ENCODE data around the gene RABL3.
"Not testable (repeated sequence)": the region's sequence is repeated elsewhere in the genome, so short reads cannot be mapped to it uniquely, and the experiment has no call there.

RABL3 gene

DNA sequence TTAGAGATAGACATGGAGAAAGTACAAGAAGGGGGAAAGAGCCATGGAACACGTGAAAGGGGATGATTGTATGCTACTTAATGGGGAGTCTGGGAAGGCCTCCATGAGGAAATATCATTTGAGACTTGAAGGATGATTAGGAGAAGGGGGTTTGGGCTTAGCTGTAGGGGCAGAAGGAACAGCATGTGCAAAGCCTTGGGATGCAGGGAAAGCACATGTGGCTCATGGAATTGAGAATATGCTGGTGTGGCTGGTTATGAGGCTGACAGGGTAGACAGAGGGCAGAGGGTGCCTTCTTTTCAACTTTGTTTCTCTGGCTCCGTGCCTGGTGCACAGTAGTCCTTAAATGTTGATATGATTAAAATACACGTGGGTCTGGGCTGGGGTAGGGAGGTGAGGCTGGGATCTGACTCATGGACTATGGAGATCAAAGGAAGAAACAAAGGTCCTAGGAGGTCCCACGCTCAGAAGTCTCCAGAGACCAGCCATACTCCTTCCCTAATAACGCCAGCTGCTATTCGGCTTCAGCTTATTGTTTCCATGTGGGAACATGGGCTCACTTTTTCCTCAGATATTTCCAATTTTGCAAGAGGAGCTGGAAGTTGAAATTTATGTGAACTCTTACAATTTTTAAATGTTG is 1.4 kb upstream of the RABL3 start:
- no peak for DNase-seq

- DNase-seq = no peak
These were observed 591 bp upstream of the RABL3 start for GRCh38 chr3:120742849-120743365.

DNA sequence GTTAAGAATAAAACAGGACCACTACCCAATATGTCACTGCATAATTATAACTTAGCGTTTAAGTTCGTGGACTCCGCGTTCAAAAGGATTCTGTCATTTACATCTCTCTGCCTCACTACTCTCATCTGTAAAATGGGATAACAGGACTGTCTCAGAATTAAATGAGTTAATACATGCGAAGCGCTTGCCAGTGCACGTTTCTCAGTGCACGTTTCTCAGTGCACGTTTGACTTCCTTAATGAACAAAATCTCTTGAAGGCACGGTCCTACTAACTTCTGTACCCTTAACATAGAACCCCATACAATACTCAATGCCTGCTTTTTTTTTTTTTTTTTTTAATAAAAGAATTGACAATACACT is 499 bp downstream of the RABL3 start:
- DNase-seq = no peak

DNA sequence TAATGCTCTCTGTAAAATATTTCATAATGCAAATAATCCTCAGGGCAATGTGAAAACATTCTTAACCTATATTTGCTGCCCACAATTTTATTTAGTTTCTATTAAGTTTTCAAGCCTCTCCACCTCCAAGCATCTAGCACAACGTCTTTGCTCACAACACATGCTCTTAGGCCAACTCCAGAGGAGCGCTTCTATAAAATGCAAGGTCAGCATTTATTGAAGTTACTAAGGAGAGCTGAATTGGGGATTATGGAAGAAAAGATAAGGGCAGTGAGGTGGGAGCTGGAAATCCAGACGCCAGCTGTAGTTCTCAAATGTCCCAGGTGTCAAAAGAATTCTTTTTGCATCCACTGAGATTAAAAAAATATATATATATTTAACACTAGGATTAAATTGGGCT is 996 bp downstream of the RABL3 start:
- no peak for DNase-seq

DNA sequence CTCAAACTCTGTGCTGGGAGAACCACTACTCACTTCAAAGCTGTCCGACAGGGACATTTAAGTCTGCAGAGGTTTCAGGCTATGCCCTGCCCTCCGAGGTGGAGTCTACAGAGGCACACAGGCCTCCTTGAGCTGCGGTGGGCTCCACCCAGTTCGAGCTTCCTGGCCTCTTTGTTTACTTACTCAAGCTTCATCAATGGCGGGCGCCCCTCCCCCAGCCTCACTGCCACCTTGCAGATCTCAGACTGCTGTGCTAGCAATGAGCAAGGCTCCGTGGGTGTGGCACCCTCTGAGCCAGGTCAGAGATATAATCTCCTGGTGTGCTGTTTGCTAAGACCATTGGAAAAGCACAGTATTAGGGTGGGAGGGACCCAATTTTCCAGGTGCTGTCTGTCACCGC is 4.3 kb downstream of the RABL3 start:
- not testable (repeated sequence) for DNase-seq

GRCh38 chr3:120730576-120731542 is 11.5 kb downstream of the RABL3 start:
- no peak for DNase-seq

DNA sequence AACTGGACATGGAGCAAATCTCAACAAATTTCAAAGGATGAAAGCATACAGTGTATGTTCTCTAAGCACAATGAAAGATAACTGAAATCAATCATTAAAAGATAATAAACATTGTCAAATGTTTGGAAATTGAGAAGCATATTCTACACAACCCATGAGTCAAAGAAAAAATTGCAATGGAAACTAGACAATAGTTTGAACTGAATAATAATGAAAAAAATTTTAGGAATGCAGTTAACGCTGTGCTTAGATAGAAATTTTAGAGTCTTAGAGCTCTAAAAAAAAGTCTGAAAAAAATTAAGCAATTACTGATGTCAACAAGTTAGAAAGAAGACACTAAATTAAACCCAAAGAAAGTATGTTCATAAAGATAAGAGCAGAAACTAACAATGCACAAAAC is 15.5 kb downstream of the RABL3 start:
- DNase-seq = no peak

DNA sequence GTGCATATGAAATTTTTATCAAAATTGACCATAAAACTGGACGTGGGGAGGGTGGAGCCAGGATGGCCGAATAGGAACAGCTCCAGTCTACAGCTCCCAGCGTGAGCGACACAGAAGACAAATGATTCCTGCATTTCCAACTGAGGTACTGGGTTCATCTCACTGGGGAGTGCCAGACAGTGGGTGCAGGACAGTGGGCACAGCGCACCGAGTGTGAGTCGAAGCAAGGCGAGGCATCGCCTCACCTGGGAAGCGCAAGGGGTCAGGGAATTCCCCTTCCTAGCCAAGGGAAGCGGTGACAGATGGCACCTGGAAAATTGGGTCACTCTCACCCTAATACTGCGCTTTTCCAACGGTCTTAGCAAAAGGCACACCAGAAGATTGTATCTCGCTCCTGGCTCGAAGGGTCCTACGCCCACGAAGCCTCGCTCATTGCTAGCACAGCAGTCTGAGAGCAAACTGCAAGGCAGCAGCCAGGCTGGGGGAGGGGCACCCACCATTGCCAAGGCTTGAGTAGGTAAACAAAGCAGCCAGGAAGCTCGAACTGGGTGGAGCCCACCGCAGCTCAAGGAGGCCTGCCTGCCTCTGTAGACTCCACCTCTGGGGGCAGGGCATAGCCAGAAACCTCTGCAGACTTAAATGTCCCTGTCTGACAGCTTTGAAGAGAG is 23.0 kb downstream of the RABL3 start:
- peak; percentile 63 for DNase-seq

GRCh38 chr3:120713262-120713661 is 29.1 kb downstream of the RABL3 start:
- DNase-seq = no peak

DNA sequence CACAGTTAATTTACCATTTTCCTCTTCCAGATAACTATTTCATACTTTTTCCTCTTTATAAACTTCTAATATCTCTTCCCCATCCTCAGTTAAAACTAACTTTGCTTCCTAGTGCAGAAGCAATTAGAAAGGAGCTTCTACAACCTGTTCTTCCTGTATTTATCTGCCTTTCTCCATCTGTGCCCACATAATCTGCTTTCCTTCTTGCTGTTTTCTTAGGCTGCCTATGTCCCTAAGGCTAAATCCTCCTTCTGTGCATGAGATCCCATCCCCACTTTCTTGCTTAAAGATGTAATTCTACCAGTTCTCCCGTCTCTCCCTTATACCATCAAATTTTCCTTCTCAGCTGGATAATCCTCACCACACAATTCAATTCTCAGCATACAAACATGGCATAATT is 31.9 kb downstream of the RABL3 start:
- DNase-seq = no peak

GRCh38 chr3:120708408-120708807 is 33.9 kb downstream of the RABL3 start:
- DNase-seq = no peak

- no peak for DNase-seq
These were observed 35.4 kb downstream of the RABL3 start for GRCh38 chr3:120706950-120707349.

GRCh38 chr3:120705884-120706582 is 36.3 kb downstream of the RABL3 start:
- no peak for DNase-seq

GRCh38 chr3:120699333-120699732 is 43.0 kb downstream of the RABL3 start:
- no peak for DNase-seq

GRCh38 chr3:120693439-120694171 is 48.7 kb downstream of the RABL3 start:
- DNase-seq = no peak

- no peak for DNase-seq
These were observed 52.9 kb downstream of the RABL3 start for GRCh38 chr3:120689395-120689794.

GRCh38 chr3:120688121-120688520 is 54.2 kb downstream of the RABL3 start:
- DNase-seq = no peak

DNA sequence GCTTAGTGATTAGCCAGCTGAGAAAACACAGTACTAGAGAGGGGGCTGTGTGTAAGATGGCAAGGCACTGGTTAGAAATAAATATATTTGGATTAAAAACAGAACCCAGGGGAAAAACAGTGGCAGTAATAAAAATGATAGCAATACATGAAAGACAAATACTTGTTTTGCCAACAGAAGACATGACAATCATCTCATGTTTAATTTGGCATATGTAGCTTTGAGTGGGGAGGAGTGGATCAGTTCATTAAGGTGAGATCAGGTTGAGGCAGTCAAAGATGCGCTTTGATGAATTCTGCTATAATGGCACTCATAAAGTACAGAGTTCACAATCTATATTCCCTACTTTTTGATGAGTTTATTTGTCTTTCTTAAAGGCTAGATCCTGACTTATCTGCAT is 56.9 kb downstream of the RABL3 start:
- DNase-seq = no peak

DNA sequence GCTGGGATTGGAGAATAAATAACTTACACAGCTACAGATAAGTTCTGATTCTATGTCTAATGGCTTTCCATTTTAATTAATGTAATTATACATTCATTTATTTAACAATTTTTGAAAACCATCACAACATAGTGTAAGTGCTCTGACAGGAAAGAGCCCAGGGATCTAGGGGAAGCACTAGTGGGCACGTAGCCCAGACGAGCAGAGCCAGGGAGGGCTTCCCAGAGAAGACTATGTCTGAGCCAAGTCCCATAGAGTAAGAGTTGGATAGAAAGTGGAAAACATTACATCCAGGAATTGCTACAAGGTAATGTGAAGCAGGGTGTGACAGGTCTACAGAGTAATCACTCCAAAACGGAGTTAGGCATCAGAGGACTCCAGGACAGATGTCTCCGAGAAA is 57.4 kb downstream of the RABL3 start:
- DNase-seq = no peak

DNA sequence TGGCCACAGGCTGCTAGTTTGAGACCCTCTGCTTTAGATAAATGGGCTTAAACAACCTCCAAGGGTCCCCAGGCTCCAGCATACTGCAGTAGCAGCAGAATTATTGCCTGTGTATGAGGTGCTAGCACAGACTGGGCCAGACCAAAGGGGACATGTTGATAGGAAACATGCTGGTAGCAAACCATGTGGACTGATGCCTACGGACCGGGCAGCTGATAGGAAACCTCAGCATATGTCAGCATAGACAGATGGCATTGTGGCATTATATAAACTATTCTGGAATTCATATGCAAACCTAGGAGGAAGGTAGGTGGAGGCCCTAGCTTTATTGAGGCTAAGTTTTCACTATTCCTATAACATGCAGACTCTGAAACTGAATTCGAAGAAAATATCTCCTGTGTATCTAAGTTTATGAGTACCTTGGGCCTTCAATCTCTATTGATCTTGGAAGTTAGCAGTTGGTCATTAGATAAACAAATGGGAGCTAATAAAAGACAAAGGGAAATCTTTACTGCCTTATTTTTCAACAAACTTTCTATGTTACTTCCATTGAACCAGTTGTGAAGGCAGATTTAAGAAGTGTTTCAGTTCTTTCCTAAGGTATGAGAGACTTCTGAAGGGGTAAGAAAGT is 58.5 kb downstream of the RABL3 start:
- DNase-seq = no peak

- DNase-seq = no peak
These were observed 59.1 kb downstream of the RABL3 start for GRCh38 chr3:120683213-120683612.
